Measurements from ENCODE around the gene MCAM. TPM values are rescaled to one million over a fixed set of nuclear protein-coding genes. Genes with fewer than 3 reads are reported as not detected.

MCAM gene
- total RNA-seq, 1 experiment from 2014 or later = 26.4 TPM

DNA sequence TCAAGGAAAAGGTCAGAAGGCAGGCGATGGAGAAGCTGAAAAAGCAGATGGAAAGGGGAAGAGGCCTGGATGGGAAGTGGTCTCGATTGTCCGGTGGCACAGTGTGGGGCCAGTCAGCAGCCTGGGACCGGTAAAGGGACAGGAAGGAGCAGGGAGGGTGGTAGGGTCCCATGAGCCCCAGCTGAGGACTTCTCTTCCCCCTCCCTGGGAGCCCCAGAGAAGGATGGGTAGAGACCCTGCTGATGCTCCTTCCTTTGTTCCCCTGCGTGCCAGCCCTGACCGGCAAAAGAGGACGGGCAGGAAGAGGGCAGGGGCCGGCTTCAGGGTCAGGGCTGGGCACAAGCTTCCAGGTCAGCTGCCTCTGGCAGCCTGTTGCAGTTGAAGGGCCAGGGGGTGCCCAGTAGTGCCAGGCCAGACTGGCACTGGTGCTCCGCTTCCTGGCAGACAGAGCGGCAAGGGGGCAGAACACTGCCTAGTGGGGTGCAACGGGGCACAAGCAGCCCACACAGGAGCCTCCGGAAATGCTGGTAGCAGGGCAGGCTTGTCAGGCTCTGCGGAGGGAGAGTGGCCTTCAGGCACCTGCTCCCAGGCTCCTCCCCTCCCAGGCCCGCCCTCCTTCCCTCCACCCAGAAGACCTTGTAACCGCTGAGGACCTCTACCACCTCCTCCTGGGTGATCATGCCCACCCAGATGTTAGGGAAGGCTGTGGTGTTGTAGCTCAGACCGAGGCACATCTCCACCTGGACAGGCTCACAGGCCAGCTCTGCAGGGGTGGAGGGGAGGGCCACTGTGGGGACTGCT, 24.5 kb upstream of the MCAM start:
- Mint-ChIP-seq H3K27me3 (ENCODE audit: low read depth) (peaks cover 66% of the 10 kb centered on the region), H3K4me1 (peaks cover 43% of the 10 kb centered on the region), H3K36me3 (peaks cover 1% of the 10 kb centered on the region), H3K4me3 (peak overlapping the region; percentile 58), H3K9me3 (no peaks in the 10 kb centered on the region), H3K27ac (no peak overlapping the region)
- DNase-seq (ENCODE audit: low spot score) = no peak
- ATAC-seq = peak; percentile 4
- TF ChIP-seq NFYB (CRISPR knock-in tag; conservative IDR thresholded peaks at IDR 0.05; ENCODE audit: low read depth) (no peak; the same call in 1 of the 2 replicates), ZBTB21 (CRISPR knock-in tag; IDR thresholded peaks at IDR 0.05; ENCODE audit: borderline replicate concordance) (0 out of 2 replicates have a peak, but pooled peaks have one; percentile 27), ZNF317 (CRISPR knock-in tag; IDR thresholded peaks at IDR 0.05; ENCODE audit: borderline replicate concordance, low read depth) (no peak), PRRX2 (CRISPR knock-in tag; IDR thresholded peaks at IDR 0.05) (peak; percentile 13; the same call in 1 of the 2 replicates), TCF7 (CRISPR knock-in tag; IDR thresholded peaks at IDR 0.05; ENCODE audit: low read depth) (no peak), FOXP1 (CRISPR knock-in tag; IDR thresholded peaks at IDR 0.05; ENCODE audit: borderline replicate concordance) (no peak), NR3C1 (CRISPR knock-in tag; conservative IDR thresholded peaks at IDR 0.05; ENCODE audit: low read depth) (no peak), SMAD3 (CRISPR knock-in tag; IDR thresholded peaks at IDR 0.05; ENCODE audit: borderline replicate concordance) (no peak)
- TF ChIP-seq, protein P1, sequence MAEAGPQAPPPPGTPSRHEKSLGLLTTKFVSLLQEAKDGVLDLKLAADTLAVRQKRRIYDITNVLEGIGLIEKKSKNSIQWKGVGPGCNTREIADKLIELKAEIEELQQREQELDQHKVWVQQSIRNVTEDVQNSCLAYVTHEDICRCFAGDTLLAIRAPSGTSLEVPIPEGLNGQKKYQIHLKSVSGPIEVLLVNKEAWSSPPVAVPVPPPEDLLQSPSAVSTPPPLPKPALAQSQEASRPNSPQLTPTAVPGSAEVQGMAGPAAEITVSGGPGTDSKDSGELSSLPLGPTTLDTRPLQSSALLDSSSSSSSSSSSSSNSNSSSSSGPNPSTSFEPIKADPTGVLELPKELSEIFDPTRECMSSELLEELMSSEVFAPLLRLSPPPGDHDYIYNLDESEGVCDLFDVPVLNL (CRISPR knock-in tag; IDR thresholded peaks at IDR 0.05; ENCODE audit: borderline replicate concordance, low read depth) = no peak
- TF ChIP-seq, protein P2, sequence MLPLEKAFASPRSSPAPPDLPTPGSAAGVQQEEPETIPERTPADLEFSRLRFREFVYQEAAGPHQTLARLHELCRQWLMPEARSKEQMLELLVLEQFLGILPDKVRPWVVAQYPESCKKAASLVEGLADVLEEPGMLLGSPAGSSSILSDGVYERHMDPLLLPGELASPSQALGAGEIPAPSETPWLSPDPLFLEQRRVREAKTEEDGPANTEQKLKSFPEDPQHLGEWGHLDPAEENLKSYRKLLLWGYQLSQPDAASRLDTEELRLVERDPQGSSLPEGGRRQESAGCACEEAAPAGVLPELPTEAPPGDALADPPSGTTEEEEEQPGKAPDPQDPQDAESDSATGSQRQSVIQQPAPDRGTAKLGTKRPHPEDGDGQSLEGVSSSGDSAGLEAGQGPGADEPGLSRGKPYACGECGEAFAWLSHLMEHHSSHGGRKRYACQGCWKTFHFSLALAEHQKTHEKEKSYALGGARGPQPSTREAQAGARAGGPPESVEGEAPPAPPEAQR (CRISPR knock-in tag; IDR thresholded peaks at IDR 0.05) = no peak
- TF ChIP-seq, protein P3, sequence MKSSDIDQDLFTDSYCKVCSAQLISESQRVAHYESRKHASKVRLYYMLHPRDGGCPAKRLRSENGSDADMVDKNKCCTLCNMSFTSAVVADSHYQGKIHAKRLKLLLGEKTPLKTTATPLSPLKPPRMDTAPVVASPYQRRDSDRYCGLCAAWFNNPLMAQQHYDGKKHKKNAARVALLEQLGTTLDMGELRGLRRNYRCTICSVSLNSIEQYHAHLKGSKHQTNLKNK (CRISPR knock-in tag; IDR thresholded peaks at IDR 0.05) = no peak
- TF ChIP-seq, protein P4, sequence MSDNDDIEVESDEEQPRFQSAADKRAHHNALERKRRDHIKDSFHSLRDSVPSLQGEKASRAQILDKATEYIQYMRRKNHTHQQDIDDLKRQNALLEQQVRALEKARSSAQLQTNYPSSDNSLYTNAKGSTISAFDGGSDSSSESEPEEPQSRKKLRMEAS (CRISPR knock-in tag; IDR thresholded peaks at IDR 0.05) = 0 out of 2 replicates have a peak, but pooled peaks have one; percentile 47
- ChIA-PET POLR2A (interaction anchor here (1.3 kb wide), 2 partner anchors 34 to 133 kb away, joined by 3 read pairs; no protein-coding TSS in a partner anchor), CTCF (interaction anchor here (0.7 to 10.4 kb wide), 17 partner anchors 11 to 306 kb away, joined by 3 to 387 read pairs (median 9); partner anchors contain the start of genes CBL, MCAM, THY1 and USP2)

DNA sequence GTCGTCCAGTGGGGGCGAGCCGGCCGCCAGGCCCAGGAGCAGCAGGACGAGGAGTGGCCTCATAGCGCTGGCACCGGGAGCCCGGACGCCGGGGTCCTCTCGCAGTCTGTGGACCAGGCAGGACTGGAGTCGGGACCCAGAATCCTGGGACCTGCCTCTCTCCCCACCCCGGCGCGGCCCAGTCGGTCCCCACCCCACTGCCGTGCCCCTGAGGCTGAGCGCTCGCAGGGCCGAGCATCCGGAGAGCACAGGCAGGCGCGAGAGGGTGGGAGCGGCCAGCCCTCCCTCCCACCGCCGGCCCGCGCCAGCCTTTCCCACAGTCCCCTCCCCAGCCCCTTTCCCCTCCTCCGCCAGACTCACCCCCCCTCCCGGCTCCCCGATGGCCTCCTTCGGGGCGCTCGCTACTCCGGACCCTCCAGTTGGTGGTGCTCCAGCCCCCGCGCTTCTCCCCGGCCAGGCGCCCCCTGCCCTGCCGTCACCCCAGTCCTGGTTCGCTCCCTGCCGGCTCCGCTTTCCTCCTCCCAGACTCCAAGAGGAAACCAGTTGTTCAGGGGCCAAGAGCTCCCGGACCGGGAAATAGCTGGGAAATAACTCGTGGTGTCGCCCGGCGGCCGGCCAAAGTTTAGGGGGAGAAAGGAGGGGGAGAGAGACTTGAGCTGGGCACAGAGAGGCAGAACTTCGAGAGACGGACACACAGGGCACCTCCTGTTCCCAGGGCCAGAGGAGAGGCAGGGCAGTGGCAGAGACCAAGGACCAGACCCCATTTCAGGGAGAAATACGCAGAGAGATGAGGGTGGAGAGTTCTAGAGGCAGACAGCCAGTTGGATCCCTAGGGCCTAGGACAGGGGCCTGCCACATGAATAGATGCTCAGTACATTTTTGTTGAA, 23.6 kb upstream of the MCAM start, which contains the start of gene C1QTNF5:
TSS of gene C1QTNF5 (minus strand) at position 549 of the 887 bp plus-strand sequence. CDS start at position 63, 486 bp downstream.
- Mint-ChIP-seq H3K27me3 (ENCODE audit: low read depth) (peaks cover 59% of the 10 kb centered on the region), H3K27ac (no peak within 1 kb of the TSS), H3K9me3 (no peaks in the 10 kb centered on the region), H3K4me1 (peaks cover 50% of the 10 kb centered on the region), H3K4me3 (peak within 1 kb of the TSS; percentile 58), H3K36me3 (peaks cover 7% of the 10 kb centered on the region)
- ATAC-seq (peak; percentile 2; the same call in 1 of the 2 replicates), DNase-seq (ENCODE audit: low spot score) (peak; percentile 53)
- POLR2A ChIA-PET = interaction anchor here (1.3 to 3.9 kb wide), 3 partner anchors 24 to 134 kb away, joined by 3 to 35 read pairs (median 3); partner anchors contain the start of gene MCAM
- TF ChIP-seq, protein P5, sequence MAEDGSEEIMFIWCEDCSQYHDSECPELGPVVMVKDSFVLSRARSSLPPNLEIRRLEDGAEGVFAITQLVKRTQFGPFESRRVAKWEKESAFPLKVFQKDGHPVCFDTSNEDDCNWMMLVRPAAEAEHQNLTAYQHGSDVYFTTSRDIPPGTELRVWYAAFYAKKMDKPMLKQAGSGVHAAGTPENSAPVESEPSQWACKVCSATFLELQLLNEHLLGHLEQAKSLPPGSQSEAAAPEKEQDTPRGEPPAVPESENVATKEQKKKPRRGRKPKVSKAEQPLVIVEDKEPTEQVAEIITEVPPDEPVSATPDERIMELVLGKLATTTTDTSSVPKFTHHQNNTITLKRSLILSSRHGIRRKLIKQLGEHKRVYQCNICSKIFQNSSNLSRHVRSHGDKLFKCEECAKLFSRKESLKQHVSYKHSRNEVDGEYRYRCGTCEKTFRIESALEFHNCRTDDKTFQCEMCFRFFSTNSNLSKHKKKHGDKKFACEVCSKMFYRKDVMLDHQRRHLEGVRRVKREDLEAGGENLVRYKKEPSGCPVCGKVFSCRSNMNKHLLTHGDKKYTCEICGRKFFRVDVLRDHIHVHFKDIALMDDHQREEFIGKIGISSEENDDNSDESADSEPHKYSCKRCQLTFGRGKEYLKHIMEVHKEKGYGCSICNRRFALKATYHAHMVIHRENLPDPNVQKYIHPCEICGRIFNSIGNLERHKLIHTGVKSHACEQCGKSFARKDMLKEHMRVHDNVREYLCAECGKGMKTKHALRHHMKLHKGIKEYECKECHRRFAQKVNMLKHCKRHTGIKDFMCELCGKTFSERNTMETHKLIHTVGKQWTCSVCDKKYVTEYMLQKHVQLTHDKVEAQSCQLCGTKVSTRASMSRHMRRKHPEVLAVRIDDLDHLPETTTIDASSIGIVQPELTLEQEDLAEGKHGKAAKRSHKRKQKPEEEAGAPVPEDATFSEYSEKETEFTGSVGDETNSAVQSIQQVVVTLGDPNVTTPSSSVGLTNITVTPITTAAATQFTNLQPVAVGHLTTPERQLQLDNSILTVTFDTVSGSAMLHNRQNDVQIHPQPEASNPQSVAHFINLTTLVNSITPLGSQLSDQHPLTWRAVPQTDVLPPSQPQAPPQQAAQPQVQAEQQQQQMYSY (CRISPR knock-in tag; IDR thresholded peaks at IDR 0.05) = 0 out of 2 replicates have a peak, but pooled peaks have one; percentile 2
- TF ChIP-seq, protein P4 (CRISPR knock-in tag; IDR thresholded peaks at IDR 0.05) = no peak
- TF ChIP-seq NR3C1 (CRISPR knock-in tag; conservative IDR thresholded peaks at IDR 0.05; ENCODE audit: low read depth) = 0 out of 2 replicates have a peak, but pooled peaks have one; percentile 0
- CTCF ChIA-PET = interaction anchor here (0.6 to 10.4 kb wide), 45 partner anchors 8 to 379 kb away, joined by 3 to 387 read pairs (median 5); partner anchors contain the start of genes CBL, DPAGT1, HINFP and MCAM

Data from WTC11 (cell line).